Testis (tissue), 3 donors: ENCODE measurements around the gene EGFR. TPM values are rescaled to one million over a fixed set of nuclear protein-coding genes. Genes with fewer than 3 reads are reported as not detected.

Experiments
- DNase-seq: peaks from one replicate; pipeline ENCODE4 v3.0.0-alpha.2; 2019
- H3K27ac ChIP-seq, 2 donors: fragments of 200-600 bp; sonication (generic); one replicate each; pipeline ENCODE4 v1.5.1; 2019
- H3K27me3 ChIP-seq: fragments of 200-600 bp; sonication (generic); one replicate; pipeline ENCODE4 v1.5.1; 2019
- H3K36me3 ChIP-seq: fragments of 200-600 bp; sonication (generic); one replicate; pipeline ENCODE4 v1.5.1; 2017; ENCODE audit warnings: low read depth; ENCODE audit errors: missing control alignments
- H3K4me1 ChIP-seq: fragments of 200-600 bp; sonication (generic); one replicate; pipeline ENCODE4 v1.5.1; 2019
- H3K4me3 ChIP-seq, 2 donors: fragments of 200-600 bp; sonication (generic); one replicate each; pipeline ENCODE4 v1.5.1; 2017 to 2019
- H3K9me3 ChIP-seq: fragments of 200-600 bp; sonication (generic); one replicate; pipeline ENCODE4 v1.5.1; 2017
- POLR2A ChIP-seq: fragments of 450-650 bp; IDR thresholded peaks from one replicate; pipeline ENCODE4 v1.6.1; 2017; ENCODE audit warnings: antibody characterized with exemption, mild to moderate bottlenecking, moderate library complexity
- WGBS, 2 donors: methylation state at CpG; one replicate each; pipeline ENCODE4 v1.1.5; 2018; 5-methylcytosine and 5-hydroxymethylcytosine counted together
- intact Hi-C: fragments of 100-400 bp; cut with DNase I; formaldehyde crosslinking; loops from one replicate; pipeline ENCODE4 v1.15.1; 2023; ENCODE audit warnings: low total_unique reads
- polyA plus RNA-seq: library from polyadenylated mRNA; stranded (reverse); fragments of 350-450 nt; fragmentation: Illumina TruSeq; extraction: RNeasy Lipid Tissue Mini Kit (QIAGEN cat#74804); gene quantifications from one replicate; pipeline ENCODE4 v1.2.3, GENCODE V29; 2014; ENCODE audit warnings: low read depth, low replicate concordance; ENCODE audit not compliant: insufficient read depth
- total RNA-seq, 2 donors: library from RNA; depleted of rRNA; stranded (reverse); fragments of >200 nt; gene quantifications; one replicate each; pipeline ENCODE4 v1.2.3, GENCODE V29; 2016
- TF ChIP-seq, protein P1 (sequence below), 3 experiments: fragments of 450-650 bp in 2 of 3; fragments of 200-600 bp in 1 of 3; sonication (generic) in 1 of 3; IDR thresholded peaks; one replicate each; pipeline ENCODE4 v1.5.1; 2016 to 2019; ENCODE audit warnings: antibody characterized with exemption in 3 of 3, mild to moderate bottlenecking in 2 of 3, moderate library complexity in 1 of 3

EGFR gene
- total and polyA plus RNA-seq, 3 donors from 2014 or later, result 11.0 to 45.0 (median 18.2) TPM

DNA sequence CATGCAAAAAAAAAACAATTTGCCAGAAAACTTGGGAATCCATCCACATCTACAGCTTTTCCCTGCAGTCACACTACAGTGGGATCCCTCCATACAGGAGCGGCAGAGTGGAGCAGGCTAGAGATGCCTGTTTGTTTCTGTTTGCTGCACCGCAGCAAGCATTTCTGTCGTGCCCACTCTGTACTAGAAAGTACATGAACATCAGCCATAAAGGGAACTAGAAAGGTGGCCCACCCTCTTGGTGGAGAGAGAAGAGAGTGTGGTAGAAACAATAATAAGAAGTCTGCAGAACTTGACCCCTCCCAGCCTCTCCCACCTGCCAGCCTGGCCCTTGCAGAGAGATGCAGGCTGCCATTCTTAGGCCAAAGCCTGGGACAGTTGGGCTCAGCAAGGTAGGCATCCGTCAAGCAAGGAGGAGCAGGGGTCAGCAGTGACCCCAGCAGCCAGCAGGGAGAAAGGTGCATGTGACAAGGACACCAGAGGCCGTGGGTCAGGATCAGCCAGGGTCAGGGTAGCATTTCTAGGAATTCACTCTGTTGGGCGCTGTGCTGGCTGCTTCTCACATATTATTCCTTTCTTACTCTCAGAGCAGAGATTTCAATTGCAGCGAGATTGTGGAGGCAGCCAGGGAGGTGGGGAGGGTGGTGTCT lies 171.8 kb downstream of the EGFR start:
- no peak for DNase-seq
- Histone ChIP-seq H3K4me3 (no peak overlapping the region), H3K27ac (no peak overlapping the region), H3K36me3 (no peaks in the 10 kb centered on the region), H3K4me1 (peaks cover 37% of the 10 kb centered on the region), H3K27me3 (no peaks in the 10 kb centered on the region), H3K9me3 (no peaks in the 10 kb centered on the region)
- intact Hi-C loops, result no loop called here
- 68 to 89% methylated on average over 7 of the region's 7 CpGs for WGBS, 2 donors
- TF ChIP-seq POLR2A, result no peak
- TF ChIP-seq, protein P1, sequence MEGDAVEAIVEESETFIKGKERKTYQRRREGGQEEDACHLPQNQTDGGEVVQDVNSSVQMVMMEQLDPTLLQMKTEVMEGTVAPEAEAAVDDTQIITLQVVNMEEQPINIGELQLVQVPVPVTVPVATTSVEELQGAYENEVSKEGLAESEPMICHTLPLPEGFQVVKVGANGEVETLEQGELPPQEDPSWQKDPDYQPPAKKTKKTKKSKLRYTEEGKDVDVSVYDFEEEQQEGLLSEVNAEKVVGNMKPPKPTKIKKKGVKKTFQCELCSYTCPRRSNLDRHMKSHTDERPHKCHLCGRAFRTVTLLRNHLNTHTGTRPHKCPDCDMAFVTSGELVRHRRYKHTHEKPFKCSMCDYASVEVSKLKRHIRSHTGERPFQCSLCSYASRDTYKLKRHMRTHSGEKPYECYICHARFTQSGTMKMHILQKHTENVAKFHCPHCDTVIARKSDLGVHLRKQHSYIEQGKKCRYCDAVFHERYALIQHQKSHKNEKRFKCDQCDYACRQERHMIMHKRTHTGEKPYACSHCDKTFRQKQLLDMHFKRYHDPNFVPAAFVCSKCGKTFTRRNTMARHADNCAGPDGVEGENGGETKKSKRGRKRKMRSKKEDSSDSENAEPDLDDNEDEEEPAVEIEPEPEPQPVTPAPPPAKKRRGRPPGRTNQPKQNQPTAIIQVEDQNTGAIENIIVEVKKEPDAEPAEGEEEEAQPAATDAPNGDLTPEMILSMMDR (IDR thresholded peaks at IDR 0.05), result no peak

DNA sequence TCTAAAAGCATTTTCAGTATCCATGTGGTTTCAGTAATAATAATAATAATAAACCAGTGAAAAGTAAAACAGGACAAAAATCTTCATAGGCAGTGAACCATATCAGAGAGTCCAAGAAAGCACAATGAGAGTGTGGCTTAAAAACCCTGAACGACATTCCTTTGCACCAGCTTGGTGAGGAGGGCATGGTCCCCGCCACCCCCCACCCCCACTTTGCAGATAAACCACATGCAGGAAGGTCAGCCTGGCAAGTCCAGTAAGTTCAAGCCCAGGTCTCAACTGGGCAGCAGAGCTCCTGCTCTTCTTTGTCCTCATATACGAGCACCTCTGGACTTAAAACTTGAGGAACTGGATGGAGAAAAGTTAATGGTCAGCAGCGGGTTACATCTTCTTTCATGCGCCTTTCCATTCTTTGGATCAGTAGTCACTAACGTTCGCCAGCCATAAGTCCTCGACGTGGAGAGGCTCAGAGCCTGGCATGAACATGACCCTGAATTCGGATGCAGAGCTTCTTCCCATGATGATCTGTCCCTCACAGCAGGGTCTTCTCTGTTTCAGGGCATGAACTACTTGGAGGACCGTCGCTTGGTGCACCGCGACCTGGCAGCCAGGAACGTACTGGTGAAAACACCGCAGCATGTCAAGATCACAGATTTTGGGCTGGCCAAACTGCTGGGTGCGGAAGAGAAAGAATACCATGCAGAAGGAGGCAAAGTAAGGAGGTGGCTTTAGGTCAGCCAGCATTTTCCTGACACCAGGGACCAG lies 172.5 kb downstream of the EGFR start:
- intact Hi-C loops, result no loop called here
- TF ChIP-seq, protein P1 (IDR thresholded peaks at IDR 0.05), result no peak
- no peak for TF ChIP-seq POLR2A
- no peaks in the 10 kb centered on the region for H3K36me3 ChIP-seq
- no peaks in the 10 kb centered on the region for H3K9me3 ChIP-seq
- no peak overlapping the region for H3K4me3 ChIP-seq
- 69 to 85% methylated on average over 16 to 17 of the region's 17 CpGs for WGBS, 2 donors
- no peak for DNase-seq
- no peaks in the 10 kb centered on the region for H3K27me3 ChIP-seq
- H3K27ac ChIP-seq, result no peak overlapping the region
- H3K4me1 ChIP-seq, result peaks cover 37% of the 10 kb centered on the region

DNA sequence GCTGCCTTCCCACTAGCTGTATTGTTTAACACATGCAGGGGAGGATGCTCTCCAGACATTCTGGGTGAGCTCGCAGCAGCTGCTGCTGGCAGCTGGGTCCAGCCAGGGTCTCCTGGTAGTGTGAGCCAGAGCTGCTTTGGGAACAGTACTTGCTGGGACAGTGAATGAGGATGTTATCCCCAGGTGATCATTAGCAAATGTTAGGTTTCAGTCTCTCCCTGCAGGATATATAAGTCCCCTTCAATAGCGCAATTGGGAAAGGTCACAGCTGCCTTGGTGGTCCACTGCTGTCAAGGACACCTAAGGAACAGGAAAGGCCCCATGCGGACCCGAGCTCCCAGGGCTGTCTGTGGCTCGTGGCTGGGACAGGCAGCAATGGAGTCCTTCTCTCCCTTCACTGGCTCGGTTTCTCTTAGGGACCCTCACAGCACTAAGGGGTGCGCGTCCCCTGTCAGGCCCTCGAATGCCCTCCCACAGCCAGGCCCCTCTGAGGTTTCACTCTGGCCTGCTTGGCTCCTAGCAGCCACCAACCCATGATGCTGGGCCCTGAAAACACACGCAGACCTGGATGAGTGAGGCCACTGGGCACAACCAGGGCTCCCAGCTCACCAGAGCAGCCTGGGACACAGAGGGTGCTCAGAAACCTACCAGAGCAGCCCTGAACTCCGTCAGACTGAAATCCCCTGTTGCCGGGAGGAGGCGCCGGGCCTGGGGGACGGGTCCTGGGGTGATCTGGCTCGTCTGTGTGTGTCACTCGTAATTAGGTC lies 173.3 kb downstream of the EGFR start:
- intact Hi-C loops, result no loop called here

DNA sequence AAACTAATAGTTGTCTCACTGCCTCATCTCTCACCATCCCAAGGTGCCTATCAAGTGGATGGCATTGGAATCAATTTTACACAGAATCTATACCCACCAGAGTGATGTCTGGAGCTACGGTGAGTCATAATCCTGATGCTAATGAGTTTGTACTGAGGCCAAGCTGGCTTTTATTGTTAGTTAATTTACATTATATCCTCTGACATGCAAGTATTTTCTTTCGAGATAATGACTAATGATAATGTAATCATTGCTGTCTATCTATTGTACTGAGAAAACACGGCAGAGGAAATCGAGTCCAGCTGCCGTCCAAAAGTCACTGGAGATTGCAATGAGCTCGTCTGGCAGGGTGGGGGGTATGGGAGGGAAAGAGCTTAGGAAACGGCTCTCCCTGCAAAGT lies 173.9 kb downstream of the EGFR start:
- no peaks in the 10 kb centered on the region for H3K27me3 ChIP-seq
- H3K4me3 ChIP-seq, result no peak overlapping the region
- no peaks in the 10 kb centered on the region for H3K36me3 ChIP-seq
- peaks cover 31% of the 10 kb centered on the region for H3K4me1 ChIP-seq
- TF ChIP-seq, protein P1 (IDR thresholded peaks at IDR 0.05), result no peak
- TF ChIP-seq POLR2A, result no peak
- intact Hi-C loops, result no loop called here
- 55 to 64% methylated on average over 7 of the region's 7 CpGs for WGBS, 2 donors
- H3K9me3 ChIP-seq, result no peaks in the 10 kb centered on the region
- H3K27ac ChIP-seq, result peak overlapping the region; percentile 0 to 27
- no peak for DNase-seq

More for the DNA sequence above, 173.3 kb downstream of the EGFR start:
- Histone ChIP-seq H3K4me1 (peaks cover 37% of the 10 kb centered on the region), H3K36me3 (no peaks in the 10 kb centered on the region), H3K27me3 (no peaks in the 10 kb centered on the region), H3K27ac (peak overlapping the region; percentile 0 to 27), H3K9me3 (no peaks in the 10 kb centered on the region), H3K4me3 (no peak overlapping the region)
- DNase-seq, result no peak
- TF ChIP-seq POLR2A, result no peak
- TF ChIP-seq, protein P1 (IDR thresholded peaks at IDR 0.05), result no peak
- 59 to 65% methylated on average over 14 to 17 of the region's 17 CpGs for WGBS, 2 donors
